SK-N-DZ (cell line): ENCODE results near the gene CLEC5A. TPM values are rescaled to one million over a fixed set of nuclear protein-coding genes. Genes with fewer than 3 reads are reported as not detected.
"Not testable (repeated sequence)": the region's sequence is repeated elsewhere in the genome, so short reads cannot be mapped to it uniquely, and the experiment has no call there.

ENCODE experiments used
- DNase-seq: peaks from one replicate; pipeline ENCODE4 v3.0.0-alpha.2; 2015; ENCODE audit warnings: low spot score
- polyA plus RNA-seq, 2 experiments: library from polyadenylated mRNA; depleted of rRNA; stranded (reverse); fragments of >200 nt; gene quantifications; 2 replicates each; pipeline ENCODE4 v1.2.3, GENCODE V29; 2014

The CLEC5A gene
- polyA plus RNA-seq (2014; cell fraction: cytosol; rRNA removed) = not detected in 2 replicates
- polyA plus RNA-seq (2014; cell fraction: nucleus; rRNA removed) = not detected in 2 replicates

DNA sequence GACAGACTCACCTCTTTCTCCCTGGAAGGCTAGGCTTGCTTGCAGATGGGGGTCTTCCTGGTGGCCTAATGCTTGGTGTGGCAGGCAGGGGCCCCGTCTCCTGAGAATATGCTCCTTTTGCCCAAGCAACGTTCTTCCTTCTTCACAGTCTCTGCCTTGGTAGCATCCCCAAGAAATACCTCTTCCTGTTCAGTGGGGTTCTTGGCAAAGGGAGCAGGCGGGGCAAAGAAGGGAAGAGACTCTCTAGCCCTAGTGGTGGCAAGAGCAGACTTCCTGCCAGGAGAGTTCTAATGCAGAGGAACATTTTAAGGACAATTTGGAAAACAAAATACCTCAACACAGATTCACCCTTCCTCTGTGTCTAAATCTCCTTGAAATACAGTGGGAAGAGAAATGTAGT is at the start of gene CLEC5A:
CLEC5A (minus strand) TSS at position 179 of the 400 bp plus-strand sequence. CDS start 682 bp downstream, outside the sequence.
- DNase-seq = no peak

DNA sequence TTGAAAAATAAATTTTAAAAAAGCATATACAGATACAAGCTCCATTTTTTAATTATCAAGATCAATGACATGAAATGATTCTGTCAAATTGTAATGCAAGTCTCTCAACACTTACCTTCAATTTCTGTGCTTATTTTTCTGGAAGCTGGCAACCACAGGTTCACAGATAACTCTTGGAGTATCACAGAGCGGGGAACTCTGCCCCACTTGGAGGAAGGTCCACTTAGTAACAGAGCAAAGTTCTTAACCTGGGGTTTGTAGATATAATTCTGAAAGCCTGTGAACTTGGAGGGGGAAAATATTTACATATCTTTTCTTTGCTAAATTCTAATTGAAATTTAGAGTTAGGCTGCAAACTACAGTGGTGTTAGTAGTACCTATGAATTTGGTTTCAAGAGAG is 46.6 kb upstream of the CLEC5A start:
- DNase-seq = no peak

DNA sequence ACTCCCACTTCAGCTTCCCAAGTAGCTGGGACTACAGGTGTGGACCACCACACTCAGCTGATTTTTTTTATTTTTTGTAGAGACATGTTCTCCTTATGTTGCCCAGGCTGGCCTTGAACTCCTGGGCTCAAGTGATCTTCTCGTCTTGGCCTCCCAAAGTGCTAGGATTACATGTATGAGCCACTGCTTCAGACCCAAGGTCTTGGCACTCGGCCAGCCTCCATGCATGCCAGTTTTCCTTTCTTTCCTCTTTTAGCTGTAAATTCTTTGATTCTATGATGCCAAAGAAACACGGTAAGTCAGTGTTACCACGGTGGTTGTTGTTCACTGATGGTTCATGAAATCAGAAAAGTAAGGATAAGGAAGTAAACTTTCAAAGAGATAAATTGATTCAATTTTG is 45.9 kb upstream of the CLEC5A start:
- no peak for DNase-seq

DNA sequence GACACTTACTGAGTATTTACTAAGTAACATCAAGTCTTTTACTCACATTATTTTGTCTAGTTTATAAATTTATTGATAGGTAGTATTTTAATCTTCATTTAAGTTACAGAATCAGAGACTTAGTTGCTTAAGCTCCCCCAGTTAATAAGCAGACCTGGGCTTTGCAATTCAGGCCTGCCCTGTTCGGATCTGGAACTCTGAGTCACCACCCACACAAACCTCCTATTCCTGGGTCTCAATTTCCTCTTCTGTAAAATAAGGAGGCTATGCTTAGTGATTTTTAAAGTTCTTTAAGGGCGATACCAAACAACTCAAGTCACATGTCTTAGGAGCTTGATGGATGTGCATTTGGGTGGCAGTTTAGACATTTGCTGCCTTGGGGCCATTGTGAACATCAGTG is 45.4 kb upstream of the CLEC5A start:
- no peak for DNase-seq

DNA sequence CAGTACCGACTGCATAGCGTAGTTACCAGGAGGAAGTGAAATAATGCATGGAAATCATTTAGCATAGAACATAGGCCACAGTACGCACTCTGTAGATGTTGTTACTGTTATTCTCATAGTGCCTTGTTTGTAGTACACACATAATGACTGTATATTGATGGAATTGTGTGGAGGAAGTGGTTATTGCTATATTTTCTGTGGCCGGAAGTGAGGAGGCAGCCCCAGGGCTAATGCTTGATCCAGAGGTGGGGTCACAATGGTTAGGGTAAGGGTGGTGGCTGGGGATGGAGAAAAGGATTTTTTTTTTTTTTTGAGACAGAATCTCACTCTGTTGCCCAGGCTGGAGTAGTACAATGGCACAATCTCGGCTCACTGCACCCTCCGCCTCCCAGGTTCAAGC is 44.4 kb upstream of the CLEC5A start:
- DNase-seq = no peak

DNA sequence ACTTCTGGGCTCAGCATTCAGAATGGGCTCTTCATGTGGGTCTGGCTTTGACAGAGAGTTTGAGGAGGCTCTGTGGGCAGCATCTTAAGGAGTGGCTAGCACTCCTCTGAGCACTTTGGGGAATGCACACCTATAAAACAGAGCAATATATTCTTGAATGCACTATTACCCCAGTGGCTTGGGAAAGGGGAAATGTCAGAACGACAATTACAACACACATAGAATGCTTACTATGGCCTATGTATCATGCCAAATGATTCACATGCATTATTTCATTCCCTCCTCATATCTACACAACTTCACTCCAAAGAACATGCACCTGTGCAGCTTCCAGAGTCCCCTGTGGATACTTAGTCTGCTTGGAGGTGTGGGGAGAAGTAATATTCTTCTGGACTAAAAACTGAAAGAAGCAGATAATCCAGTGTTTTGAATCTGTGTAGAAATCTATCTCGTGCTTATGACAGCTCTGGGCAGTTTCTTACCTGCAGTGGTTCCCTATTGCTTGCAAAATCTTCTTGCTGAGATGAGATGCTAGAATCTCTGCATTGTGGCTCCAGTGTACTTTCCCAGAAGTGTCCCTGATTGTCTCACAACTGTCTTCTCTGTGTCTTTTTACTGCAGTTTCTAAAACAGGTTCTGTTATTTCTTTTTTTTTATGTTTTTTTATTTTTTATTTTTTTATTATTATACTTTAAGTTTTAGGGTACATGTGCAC is 43.4 kb upstream of the CLEC5A start:
- DNase-seq = no peak

DNA sequence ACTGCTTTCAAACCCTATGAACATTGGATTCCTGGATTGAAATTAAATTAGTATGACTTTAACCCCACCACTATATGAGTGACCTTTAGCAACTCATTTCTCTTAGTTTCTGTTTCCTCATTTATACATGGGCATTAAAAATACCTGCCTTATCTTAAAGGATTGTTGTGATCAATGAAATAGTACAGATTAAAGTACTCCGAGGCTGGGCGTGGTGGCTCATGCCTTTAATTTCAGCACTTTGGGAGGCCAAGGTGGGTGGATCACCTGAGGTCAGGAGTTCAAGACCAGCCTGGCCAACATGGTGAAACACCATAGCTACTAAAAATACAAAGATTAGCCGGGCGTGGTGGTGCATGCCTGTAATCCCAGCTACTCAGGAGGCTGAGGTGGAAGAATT is 41.0 kb upstream of the CLEC5A start:
- not testable (repeated sequence) for DNase-seq

DNA sequence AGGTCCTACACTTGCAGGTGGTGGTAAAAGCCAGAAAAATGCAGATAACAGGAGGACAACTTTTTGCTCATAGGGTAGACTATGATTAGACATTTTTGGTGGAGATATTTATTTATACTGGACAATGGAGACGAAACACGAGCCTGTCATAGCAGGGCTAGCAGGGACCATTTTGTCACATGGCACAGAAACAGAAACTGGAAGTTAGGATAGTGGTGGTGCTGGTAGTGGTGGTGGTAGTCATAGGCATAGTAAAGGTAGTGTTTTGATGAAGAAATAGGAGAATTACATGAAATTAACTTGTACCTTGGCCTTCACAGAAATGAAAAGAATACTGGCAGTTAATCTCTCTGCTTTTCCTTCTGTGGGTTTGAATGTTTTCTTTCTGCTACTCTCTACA is 40.1 kb upstream of the CLEC5A start:
- DNase-seq = no peak

DNA sequence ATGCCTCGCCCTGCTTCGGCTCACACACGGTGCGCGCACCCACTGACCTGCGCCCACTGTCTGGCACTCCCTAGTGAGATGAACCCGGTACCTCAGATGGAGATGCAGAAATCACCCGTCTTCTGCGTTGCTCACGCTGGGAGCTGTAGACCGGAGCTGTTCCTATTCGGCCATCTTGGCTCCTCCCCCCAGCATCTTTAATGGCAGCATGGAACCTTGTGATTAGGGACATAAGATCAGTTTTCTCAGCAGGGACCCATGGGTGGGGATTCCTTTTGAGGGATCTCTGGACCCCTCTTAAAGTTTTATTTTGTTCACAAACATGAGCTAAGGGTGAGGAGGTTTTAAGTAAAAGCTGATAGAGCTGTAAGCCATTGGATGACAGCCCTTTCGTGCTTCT is 39.2 kb upstream of the CLEC5A start:
- peak; percentile 7 for DNase-seq

DNA sequence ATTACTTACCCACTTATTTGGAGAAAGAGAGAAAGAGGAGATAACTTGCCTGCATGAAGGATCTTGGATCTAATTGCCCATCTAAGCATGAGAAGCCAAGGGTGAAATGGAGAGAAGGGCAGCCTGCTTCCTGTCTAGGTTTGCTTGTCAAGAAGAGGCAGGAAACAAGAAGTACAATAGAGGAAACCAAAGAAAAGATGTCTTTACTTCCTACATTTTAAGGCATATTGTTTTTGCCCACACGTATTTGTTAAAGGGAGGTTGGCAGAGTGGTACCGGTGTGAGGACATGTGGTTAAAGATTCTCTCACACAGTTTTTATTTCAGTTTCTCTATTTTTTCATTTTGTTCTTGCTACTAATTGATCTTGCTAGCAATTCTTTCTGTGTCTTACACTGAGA is 32.8 kb upstream of the CLEC5A start:
- DNase-seq = no peak

DNA sequence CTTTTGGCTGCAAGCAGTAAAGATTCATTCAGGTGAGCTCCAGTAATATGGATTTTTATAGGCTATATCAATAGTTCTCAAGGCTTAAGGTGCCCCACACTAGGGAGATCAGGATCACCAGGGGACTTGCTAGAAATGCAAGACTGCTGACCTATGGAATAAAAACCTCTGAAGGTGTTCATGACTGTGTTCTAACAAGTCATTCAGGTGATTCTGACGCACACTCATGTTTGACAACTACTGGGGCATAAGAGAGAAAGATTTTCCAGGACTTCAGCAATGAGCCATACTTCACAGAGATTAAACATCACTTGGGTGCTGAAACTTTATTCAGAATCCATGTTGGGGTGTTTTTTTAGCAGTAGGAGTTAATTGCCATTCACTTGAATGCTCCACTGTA is 31.6 kb upstream of the CLEC5A start:
- DNase-seq = no peak

DNA sequence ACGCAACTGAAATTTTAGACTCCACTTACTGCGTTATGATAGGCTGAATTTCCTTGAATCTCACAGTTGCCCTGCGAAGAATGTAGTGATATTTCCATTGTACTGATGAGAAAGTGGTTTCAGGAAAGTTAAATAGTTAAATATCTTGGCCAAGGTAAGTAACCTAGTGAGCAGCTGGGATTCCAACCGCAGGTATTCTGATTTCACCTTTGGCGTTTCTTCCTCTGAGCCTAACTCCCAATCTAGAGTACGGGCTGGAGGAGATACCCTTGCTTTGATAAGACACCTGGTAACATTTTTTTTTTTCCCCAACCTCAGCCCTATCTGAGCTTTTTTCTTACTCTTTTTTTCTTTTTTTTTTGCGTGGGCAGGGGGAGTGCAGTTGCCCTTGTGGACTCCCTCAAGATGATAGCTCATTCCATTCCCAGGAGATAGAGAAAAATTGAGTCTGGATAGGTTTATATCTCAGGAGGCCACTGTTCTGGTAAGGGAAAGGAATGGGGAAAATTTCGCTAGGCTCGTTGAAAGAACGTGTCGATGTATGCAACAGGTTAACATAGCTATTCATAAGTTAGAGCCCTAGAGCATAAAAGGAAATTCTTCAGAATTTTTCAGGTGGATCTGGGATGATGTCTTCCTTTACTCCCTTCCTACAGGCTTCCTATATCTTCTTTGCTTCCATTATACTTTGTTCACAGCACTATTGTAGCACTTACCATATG is 29.9 kb upstream of the CLEC5A start:
- no peak for DNase-seq

DNA sequence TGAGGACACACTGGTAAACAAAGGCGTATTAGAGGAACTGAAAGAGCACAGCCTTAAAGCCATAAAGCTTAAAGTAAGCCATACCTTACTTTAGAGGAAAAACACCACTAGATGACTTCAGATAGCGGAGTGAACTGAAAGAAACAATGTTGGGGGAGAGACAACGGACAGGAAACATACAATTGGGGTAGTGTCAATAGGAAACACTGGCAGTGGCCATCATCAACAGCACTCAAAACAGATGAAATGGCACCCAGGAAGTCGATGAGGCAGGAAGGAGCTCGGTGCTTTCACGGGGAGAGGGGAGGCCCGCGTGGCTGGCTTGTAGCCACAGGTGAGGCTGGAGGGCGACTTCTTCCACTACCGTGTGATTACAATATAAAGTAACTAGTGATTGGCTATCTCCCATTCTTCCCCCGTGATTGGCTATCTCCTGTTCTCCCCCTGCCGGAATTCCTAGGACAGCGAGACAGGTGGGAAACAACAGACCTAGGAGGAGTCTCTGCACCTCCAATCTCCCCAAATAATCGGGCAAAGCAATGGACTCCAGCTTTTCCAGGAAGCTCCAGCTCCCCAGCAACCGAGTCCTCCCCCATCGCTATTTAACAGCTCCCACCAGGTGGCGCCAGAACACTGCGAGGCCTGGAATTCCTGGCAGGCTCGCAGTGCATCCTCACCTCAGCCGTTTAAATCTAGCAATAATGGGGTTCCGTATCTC is 29.2 kb upstream of the CLEC5A start:
- DNase-seq = peak; percentile 40

DNA sequence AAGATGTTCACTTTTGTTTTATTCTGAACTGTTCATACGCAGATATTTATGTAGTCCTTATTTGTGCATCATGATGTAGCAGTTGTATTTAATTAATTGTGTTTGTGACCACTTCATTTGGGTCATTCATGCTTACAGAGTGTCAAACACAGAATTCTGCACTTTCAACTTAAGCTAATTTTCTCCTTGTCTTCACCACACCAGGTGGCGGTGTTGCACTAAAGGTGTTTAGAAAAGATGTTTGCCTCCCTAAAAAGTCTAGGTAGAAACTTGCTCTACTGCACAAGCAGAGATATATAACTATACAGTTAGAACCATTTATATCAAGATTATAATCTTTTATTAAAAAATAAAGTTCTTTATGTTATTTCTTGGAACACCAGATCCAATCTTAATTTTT is 28.1 kb upstream of the CLEC5A start:
- DNase-seq = no peak

DNA sequence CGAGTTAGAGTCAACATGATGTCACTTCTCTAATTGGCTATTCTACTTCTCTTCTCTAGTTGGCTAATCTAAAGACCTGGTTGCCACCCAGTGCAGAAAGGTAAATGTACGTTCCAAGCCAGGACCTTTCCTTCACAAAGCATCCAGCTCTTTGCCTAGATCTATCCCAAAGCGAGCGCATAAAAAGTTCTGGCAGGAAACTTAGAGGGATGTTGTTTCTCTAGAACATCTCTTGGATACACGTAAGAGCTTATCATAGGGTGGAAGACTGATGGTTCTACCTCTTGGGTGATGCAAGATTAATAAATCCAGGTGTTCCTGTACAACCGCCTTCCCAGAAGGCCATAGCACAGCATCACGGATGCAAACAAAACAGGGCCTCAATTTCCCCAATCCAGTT is 26.9 kb upstream of the CLEC5A start, which contains the start of gene TAS2R38:
TAS2R38 (minus strand) TSS at position 101 of the 400 bp plus-strand sequence; CDS start at position 17, 84 bp downstream.
- DNase-seq = no peak

DNA sequence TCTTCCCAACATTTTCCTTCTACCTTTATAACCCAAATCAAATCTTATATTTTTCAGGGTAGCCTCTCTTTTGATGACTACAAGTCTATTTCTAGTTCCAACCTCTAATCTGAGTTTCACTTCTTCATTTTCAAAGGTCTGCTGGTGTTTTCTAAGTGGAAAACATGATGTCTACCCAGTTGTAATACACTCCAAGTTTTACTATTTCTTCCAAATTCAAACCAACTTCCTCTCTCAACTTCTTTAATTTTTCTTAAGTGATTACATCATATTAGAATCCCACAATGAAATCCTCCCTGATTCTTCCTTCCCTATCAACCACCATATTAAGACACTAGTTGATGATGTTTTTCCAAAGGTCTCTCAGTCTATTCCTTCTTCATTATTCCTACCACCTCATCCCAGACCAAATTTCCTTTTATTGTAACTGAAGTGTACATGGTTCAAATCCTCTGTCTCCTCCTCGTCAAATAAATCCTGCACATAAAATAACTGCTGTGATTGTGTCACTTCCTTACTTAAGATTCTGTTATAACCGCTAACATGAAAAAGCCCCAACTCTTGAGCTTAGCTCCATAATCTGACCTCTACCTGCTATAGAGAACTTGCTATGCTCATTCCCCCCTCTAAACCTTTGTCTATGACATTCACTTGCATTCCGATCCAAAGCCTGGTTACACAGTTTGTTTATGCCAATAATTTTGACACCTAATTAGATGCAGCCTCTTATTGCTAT is 14.1 kb upstream of the CLEC5A start:
- no peak for DNase-seq

DNA sequence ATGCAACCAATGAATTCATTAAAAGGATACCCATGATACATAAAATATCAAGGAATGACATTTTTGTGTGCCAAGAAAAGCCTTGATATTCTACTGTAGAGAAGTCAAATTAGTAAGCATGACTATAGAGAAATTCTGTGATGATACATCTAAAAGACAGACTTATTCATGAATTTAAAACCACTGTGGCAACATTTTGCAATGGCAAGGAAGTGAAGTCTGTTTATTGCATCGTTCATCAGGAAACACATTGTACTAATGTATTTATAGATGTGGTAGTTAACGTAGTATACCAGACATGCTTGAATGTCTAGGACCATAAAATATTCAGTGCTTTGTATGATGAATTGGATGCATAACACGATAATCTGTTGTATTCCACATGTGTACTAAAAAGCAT is 9.3 kb upstream of the CLEC5A start:
- no peak for DNase-seq

DNA sequence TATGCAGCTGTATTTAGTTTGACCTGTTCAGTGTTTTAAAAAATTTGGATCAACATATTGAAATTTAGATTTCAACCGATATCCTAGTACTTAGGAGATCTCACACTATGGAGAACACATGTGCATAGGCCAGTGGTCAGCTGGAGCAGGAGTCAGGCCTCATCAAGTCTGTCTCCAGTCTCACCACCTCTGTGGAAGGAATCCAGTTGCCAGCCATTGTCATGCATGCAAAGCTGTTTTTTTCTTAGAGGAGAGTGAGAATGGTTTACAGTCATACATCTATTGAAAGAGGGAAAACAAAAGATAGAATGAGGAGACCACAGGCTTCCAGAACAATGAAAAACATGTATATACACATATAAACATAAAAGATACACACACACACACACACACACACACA is 7.6 kb upstream of the CLEC5A start:
- DNase-seq = no peak

DNA sequence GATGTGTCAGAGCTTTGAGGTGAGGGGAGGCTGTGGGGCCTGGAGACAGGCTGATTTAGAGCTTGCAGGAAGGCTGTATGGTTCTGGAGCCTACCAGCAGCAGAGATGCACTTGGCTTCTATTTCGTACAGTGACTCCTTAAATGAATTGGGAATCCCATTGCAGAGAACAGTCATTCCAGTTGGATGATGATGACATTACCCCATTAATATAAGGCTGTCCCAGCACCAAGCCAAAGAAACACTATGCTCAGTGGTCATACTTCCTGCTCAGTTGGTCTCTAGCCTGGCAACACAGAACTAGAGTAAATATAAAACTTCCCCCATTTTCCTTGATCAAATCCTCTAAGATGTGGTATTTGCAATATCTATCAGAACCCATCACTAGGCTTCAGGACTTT is 5.7 kb upstream of the CLEC5A start:
- no peak for DNase-seq

DNA sequence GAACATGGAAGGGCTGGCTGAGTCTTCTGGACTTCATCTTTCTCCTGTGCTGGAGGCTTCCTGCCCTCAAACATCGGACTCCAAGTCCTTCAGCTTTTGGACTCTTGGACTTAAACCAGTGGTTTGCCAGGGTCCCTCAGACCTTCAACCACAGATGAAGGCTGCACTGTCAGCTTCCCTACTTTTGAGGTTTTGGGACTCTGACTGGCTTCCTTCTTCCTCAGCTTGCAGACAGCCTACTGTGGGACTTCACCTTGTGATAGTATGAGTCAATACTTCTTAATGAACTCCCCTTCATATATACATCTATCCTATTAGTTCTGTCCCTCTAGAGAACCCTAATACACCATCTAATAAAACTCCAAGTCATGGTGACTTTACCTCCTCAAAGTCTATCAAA is 4.0 kb upstream of the CLEC5A start:
- no peak for DNase-seq

DNA sequence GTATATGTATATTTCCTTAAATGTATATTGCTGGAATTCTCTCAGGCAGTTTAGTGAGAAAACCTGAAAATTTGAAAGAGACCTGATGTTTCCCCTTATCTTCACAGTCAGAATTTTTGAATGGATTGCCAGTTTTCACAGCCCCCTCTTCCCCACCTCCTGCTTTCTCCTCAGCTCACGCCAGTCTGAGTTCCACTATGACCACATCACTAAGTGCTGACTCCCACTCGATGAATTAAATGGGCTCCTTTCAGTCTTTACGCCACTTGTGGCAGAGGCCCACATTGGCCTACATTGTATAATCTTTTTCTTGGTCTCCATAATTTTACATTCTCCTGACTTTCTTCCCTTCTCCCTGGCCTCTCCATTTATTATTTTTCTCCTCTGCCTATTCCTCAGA is 3.1 kb upstream of the CLEC5A start:
- no peak for DNase-seq

DNA sequence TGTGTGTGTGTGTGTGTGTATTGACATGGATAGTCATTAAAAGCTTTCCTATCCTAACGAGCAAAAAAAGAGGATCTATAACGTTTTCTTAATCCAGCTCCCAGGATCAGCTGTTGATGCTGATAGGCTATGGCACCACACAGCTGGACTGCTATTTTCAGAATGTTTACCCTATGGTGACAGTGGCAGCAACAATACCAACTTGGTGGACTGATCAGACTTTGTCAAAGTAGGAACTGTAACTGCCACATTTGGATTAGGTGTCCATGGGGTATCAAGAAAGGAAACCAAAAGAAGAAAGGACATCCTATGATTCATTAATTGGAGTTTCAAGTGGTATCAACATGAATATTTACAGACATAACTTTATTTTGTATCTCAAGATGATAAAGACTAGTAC is 2.7 kb upstream of the CLEC5A start:
- no peak for DNase-seq
